AG09309 (cell line): ENCODE data around the gene PODXL.

Experiments
- DNase-seq: peaks from one replicate; pipeline ENCODE4 v3.0.0-alpha.2; 2010; ENCODE audit warnings: low read depth
- H3K4me3 ChIP-seq: 2 replicates; pipeline ENCODE4 v1.5.1; 2011; ENCODE audit warnings: mild to moderate bottlenecking, low read depth, low read length, moderate library complexity; ENCODE audit not compliant: control insufficient read depth
- CTCF ChIP-seq: IDR thresholded peaks from 2 replicates; pipeline ENCODE4 v1.5.1; 2011; ENCODE audit warnings: mild to moderate bottlenecking, low read depth, low read length, inconsistent platforms; ENCODE audit not compliant: insufficient read depth, control insufficient read depth; ENCODE audit errors: missing control alignments

Gene PODXL

GRCh38 chr7:131504157-131504899 lies 52.1 kb downstream of the PODXL start:
- H3K4me3 ChIP-seq: no peak overlapping the region
- no peak for TF ChIP-seq CTCF
- no peak for DNase-seq

- H3K4me3 ChIP-seq: no peak overlapping the region
- no peak for TF ChIP-seq CTCF
- DNase-seq: no peak
Observed at GRCh38 chr7:131503639-131504038, 52.8 kb downstream of the PODXL start.

- no peak for DNase-seq
Observed at GRCh38 chr7:131502810-131503508, 53.5 kb downstream of the PODXL start.

GRCh38 chr7:131501930-131502685 lies 54.3 kb downstream of the PODXL start:
- no peak for DNase-seq
- H3K4me3 ChIP-seq: no peak overlapping the region
- TF ChIP-seq CTCF: no peak

More at GRCh38 chr7:131502810-131503508, 53.5 kb downstream of the PODXL start:
- H3K4me3 ChIP-seq: no peak overlapping the region
- TF ChIP-seq CTCF: no peak

DNA sequence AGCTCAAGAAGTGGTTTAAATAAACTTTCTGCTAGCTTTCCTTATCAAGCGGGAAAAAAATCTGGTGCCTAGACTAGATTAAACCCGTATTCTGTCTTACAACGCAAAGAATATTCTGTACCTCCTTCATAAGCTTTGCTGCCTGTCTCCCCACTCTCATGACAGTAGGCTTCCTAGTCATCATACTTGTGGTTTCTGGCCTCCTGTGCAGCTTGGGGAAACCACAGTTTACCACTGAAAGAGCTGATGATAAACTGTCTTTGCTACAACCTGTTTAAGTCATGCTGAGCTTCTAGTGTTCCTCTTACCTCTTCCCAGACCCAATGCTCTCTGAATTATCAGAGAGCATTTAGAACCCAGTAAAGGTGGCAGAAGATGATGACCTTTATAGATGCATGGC lies 55.0 kb downstream of the PODXL start:
- H3K4me3 ChIP-seq: no peak overlapping the region
- no peak for TF ChIP-seq CTCF
- DNase-seq: peak; percentile 52

GRCh38 chr7:131500357-131500756 lies 56.1 kb downstream of the PODXL start:
- TF ChIP-seq CTCF: no peak

More at GRCh38 chr7:131500357-131500756, 56.1 kb downstream of the PODXL start:
- H3K4me3 ChIP-seq: no peak overlapping the region
- DNase-seq: no peak
